GM18867 (cell line): ENCODE results near the gene GRID1.

ENCODE experiments used
- ATAC-seq: cut with Tn5 transposase; IDR thresholded peaks from one replicate; pipeline ENCODE4 v1.9.1; 2021; ENCODE audit warnings: mild to moderate bottlenecking, moderate library complexity; ENCODE audit not compliant: unreplicated experiment

GRID1 gene

DNA sequence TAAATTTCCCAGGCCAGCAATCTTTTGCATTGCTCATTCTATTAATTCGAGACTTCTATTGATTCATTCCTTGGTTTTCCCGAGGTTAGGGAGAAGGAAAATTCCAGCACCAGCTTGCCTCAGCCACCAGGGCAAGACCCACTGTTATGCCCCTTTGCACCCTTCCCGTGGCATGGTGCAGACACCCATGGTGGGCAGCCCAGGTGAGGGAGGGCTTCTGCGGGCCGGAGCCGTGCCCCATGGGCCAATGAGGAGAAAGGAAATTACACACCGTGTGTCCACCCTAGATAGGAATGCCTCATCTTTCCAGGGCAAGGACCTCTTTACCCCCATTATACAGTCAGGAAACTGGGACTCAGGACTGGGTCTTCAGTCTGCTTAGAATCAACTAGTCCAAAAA is 4.5 kb upstream of the GRID1 start:
- no peak for ATAC-seq

DNA sequence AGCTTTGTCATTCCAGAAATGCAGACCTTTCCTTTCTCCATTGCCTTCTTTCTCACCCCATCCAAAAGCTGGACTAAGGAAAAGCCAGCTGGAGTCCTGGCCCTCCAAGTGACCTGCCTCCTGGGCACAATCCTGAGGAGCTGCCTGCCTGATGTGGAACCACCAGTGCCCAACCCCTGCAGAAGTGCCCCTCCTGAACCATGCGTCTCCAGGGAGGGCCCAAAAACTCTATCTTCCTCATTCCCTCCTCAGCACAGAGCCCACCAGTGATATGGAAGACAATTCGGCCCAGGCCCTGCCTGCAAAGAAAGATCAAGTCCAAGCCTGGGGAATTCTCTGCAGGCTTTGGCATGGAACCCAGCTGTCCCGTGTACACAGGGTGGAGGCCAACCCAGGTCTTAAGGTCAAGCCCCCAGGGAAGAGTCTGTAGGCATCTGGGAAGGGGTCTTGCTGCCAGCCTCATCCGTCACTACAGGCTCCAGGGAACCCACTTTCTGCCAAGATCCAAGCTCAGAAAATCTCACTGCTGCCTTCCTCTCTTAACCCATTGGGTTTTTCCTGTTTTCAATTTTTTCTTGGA is 3.5 kb upstream of the GRID1 start:
- no peak for ATAC-seq

DNA sequence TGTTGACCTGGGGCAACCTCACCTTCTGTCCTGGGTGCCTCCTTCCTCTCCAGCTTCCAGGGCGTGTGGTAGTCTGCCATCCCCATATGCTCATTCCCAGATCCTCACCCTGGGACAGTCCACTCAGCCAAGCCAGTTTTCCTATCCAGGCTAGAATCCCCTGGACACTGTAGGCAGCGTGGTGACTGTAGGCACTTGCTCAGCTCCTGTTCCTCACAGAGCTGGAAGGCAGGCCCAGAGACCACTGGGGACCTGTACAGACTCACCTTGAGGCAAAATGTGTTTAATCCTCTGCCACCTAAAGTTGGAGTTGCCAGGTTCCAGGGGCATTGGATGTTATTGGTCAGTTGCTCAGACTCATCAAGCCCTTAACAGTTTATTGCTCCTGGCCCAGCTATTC is 2.4 kb upstream of the GRID1 start:
- ATAC-seq, result no peak

DNA sequence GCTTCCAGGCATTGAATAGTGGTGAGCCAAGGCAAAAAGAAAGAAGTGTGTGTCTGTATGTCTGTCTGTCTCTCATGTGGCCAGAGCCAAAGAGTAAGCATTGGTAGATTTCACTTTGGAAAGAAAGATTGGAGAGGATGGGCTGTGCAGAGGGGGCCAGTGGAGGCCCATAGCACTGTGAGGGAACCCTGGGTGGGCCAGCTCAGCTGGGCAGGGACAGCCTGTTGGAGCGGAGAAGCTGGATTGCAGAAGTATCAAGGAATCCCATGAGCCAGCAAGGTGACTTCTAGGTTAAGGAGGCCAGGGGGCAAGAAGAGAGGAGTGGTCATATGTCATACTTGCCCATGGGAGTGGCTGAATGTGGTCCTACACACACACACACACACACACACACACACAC is 1.5 kb upstream of the GRID1 start:
- no peak for ATAC-seq

DNA sequence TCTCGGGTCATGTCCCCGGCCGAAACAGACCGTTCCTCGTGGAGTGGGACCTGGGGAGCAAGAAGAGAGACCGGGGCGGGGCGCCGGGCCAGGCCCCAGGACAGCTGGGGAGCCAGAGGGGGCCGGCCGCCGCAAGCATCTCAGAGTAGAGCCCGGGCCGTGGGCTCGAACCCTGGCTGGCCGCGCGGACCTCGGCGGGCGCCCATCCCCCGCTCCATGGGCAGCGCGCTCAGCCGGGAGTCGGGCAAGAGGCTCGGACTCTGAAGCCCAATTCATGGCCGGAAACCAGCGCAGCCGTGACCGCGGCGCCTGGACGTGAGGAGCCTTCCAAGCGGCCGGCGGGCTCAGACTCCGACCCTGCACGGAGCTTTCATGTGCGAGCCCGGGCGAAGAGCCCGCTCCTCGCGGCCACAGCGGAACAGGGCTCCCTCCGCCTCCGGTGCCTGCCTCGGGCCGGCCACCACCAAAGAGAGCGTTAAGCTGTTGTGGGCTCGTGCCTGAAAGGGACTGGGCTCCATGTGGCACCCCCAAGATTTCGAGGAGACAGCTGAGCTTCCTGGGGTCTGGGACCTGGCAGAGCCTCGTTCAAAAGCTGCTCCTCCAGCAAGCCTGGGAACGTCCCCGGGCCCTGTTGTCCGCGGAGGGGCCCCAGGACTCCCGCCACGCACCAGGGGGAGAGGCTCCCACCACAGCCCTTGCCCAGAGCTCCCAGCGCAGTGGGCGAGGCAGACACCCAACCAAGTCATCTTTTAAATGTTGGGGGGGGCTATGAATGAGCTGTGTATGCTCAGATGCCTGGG is 757 bp upstream of the GRID1 start:
- no peak for ATAC-seq

DNA sequence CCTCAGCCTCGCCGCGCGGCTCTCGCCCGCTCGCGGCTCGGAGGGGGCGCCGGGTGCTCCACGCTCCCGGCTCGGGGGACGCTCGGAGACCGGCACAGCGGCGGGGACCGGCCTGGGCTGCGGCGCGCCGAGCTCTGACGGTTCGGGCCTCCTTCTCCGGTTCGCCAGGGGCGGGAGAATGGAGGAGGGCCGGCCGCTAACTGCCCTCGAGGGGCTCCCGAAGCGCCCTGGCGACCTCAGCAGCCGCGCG is 232 bp upstream of the GRID1 start:
- ATAC-seq, result no peak

DNA sequence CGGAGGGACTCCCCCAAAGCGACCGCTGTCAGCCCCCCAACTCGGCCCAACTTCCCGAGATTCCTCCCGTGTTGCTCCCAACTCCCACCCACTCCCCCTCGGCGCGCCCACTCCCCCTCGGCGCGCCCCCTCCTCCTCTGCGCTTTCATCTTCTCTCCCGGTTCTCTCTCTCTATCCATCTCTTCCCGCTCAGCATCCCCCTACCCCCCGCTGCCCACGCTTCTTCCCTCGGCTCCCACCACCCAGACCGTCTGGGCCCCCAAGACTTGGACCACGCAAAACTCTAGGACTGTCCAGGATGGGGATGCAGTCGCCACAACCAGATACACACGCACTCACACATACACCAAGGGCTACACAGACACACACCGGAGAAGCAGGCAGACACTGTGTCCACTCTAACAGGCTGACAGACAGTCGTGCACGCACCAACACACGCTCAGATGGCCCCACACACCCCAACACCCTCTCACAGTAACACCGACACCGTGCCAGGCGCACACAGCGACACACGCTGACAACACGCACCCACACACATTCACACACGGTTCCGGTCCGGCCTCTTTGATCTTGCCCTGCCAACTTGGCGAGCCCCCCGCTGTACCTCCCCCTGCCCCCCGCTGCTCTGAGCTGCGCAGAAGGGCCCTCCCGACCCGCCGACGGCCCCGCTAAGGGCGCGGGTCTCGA is 1.1 kb downstream of the GRID1 start:
- no peak for ATAC-seq

DNA sequence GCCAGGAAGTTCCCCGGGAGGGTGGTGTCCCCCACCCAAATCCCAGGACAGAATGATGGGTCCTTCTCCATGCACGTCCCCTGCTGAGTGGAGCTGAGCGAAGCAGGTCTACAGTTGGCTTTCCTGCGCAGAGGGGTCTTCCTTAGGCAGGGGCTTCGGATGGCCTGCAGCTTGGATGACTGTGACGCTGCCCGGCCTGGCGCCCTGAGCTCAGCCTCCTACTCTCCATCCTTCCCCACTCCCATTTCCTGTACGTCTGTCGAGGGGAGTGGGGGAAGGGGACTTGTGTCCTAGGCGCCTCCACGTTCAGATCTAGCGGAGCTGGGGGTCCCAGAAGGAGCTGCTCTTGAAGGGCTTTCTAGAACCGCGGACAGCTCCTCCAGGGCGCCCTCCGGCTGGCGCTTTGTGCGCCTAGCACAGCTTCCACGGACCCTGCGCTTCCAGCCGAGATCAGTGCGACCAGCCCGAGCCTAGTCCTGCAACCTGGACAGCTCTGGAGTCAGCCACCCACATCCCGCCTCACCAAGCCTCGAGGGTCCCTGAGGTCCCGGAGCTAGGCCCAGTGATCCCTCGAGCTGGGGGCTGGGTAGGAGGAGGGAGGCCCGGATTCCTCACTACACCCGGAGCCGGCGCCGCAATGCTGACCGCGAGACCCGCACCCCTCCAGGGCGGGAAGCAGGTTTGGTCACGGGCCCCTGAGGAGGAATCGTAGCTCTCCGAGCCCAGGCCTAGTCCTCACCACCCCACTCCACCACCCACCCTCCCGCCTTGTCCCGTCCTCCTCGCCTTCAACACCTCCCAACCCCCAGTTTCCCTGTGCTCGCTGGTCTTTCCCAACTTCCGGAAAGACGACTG is 1.9 kb downstream of the GRID1 start:
- no peak for ATAC-seq

DNA sequence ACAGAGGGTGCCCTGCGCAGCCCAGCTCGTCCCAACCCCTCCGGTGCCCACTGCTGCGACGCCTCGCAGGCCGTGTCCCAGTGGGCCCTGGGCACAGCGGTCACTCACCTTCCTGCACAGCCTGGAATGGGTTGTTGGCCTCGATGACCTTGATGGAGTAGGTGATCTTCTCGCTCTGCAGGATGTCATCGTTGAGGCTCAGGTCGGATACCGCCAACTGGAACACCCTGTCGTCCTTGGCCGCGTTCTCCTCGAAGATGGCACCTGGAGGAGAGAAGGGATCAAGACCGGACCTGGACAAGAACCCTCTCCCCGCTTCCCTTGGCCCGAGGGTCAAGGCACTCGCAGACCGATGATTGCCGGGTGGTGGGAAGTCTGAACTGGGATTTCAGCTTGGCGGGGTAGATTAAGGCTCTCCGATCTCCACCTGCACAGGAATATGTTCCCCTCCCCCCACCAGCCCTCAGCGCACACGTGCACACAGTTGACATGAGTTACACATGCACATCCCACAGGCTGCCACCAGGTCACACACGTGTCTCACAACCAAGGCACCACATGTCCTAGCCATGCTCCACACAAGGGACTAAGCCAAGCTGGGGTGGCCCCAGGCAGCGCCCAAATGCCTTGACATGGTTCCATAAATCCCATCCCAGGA is 2.6 kb downstream of the GRID1 start:
- no peak for ATAC-seq

DNA sequence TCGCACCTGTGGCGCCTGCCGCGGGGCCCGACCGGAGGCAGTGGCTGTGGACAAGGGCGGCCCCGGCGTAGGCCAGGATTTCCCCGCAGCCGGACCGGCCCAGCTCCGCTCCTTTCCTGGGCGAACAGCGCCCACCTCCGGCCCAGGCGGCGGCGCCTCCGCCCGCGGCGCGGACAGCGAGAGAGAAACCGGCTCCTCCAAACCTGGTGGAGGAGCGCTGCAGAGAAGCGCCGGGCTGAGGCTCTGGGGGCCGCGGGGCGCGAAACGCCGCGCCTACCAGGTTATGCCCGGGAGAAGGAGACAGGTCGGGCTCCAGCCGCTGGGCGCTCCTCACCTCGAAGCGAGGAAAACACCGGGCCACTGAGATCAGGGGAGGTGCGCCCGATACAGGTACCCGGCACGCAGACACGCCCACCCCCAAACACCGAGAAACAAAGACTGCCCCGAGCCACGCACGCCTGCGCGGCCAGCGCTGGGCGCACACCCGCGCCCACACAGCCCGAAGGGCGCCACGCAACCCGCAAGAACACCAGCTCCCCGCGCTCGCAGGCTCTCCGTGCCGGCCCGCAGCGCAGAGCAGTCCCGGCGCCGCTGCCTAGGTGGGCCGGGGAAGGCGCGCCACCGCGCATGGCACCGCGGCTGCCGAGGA is 3.3 kb downstream of the GRID1 start:
- ATAC-seq, result peak; percentile 36

DNA sequence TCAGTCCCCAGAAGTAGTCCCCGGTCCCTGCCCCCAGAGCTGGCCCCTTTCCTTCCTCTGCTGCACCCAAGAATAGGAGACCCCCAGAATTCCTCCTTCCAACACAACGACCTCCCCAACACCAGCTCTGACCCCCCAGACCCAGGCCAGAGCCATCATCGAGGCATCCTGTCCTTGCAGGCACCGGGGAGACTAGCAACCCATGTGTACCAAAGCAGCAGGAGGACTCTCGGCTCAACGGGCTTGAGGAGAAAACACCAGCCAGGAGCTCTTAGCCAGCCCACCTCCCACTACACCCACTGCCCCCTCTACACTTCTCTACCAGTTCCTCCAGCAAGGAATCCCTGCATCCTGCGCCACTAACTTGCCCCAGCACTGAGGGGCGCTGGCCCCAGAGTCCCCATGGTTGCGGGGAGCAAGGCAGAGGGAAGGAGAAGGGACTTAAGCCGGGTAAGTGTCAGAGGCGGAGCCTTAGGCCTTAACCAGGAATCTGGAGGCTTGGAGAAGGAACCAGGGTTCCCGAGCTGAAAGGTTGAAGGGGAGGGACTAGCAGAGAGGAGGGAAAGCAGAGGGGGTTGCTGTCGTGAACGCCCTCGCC is 3.9 kb downstream of the GRID1 start:
- ATAC-seq, result no peak

DNA sequence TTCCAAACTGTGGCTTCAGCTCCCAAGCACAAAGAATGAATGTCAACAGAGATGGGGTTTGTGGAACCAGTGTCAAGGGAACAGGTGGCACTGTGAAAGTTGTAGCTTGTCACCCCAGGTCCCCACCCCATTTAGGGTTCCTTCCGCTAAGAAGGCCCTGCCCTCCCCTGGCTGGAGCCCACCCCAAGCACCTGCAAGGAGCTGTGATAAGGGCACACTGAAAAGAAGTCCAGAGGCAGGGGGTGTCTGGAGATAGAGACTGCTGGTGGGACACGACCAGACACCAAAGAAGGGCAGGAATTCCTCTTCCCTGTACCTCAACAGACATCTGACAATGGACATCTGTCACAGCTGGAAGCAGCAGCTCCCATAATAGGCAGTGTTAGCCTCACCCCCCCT is 4.5 kb downstream of the GRID1 start:
- no peak for ATAC-seq

DNA sequence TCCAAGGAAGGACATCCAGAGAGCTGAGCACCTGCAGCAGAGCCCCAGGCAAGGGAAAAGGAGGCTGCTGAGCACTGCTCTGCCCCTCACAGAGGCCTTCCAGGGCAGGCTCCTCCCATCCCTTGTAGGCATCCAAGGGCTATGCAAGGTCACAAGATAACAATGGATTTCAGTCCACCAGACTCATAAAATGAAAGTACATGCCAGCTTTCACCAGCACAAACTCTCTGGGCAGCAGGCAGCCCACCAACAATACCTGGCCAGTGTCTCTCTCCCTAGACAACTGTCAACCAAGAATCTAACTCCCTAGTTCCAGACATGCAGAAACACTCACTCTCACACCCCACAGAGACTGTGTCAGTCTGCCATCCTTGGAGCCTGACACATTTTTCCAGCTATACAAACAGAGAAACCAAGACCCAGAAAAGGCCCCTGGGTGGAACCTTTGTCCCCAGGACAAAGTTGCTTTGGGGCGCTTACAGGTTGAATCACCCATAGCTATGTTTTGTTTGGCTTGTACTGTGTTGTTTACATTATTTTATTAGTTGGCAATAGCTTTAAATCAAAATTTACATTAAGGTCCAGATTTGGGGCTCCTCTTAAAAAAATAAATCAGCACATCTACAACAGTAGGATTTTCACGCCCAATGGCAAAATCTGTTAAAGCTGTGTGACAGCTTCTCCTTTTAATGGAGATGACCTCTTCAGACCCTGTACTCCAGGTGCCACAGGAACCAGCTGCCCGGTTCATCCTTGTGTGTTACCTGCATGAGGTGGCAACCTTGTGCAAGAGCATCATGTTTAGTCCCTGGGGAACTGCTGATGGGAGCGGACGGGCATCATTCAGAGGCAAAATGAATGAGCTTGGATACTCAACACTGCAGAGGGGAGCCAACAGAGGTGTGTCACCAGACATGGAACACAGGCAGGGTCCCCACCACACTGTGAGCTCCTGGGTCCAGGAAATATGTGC is 5.2 kb downstream of the GRID1 start:
- no peak for ATAC-seq

DNA sequence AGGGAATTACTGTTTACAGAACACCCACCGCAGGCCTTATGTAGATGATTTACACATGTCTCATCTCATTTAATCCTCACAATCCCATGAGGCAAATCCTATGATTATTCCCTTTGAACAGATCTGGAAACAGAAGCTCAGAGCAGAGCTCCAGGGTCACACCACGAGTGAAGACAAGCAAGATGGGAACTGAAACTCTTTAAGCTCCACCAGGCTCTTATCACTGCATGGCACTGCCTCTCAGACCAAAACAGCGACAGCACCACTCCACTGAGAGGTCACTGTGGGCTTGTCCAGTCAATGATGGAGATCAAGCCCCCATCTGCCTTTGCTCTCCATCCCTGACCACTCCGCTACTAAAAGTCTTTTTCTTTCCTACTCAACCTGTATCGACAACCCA is 5.9 kb downstream of the GRID1 start:
- no peak for ATAC-seq

DNA sequence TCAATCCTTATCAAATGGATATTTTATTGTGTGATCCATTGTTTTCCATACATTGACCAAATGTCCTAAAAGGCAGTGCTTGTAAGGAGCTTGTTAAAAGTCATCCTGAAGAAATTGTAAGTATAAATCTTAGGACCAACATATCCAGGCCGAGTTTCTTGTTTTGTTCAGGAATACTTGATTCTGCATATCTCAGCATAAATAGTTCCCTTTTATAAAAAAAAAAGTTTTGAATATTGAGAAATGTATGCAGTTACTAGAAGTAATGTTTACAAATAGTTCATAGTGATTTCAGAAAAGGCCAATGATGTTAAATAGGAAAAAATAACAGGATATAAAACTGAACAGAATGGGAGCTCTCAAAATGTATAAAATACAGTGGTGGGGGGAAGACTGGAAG is 6.6 kb downstream of the GRID1 start:
- no peak for ATAC-seq

DNA sequence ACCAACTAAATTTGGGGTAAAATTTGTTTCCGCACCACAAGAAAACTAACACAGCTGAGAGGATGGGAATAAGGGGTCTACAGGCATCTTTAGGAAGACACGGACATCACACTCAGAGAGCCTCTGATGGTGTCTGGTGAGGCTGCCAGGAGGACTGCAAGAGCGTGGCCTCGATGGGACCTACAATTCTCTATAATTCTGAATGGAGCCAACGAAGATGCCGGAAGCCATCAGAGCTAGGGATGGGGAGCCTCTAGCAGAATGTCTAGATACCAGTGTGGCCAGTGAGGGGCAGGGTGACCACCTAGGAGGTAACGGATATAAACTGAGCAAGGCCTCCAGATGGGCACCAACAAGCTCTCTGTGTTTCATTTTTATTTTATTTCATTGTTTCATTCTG is 7.5 kb downstream of the GRID1 start:
- no peak for ATAC-seq

DNA sequence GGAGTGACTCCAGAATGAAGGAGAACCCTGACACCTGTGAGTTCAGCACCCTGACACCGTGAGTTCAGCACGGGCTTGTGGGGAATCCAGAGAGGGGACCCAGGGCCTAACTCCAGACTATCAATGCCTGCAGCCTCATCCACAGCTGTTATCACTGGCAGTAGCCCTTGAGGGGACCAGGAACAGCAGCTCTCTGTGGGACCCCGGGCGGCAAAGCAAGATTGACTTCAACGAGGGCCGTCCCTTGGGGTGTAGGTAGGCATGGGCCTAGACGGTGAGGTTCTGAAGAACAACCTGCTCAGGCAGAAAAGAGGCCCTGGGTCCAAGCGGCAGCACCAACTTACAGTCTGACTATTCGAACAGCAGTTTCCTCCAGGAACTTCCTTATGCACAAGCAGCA is 8.9 kb downstream of the GRID1 start:
- ATAC-seq, result no peak

DNA sequence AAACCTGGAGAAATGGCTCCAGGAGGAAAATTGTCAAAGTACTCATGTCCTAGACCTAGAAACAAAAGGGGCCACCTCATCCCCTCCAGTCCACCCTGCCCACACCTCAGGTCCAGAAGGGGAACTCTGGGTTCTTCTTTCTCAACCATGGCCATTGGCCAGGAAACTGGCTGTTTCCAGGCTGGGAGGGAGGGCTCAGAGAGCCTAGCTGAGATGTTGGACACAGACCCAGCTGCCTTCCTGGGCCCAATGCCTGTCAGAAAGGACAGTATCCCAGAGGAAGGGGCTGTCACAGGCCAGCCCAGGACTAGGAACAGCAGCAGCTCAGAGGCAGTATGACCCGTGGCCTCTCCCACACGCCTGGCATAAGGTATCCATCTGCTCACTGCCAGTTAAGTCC is 9.6 kb downstream of the GRID1 start:
- no peak for ATAC-seq

DNA sequence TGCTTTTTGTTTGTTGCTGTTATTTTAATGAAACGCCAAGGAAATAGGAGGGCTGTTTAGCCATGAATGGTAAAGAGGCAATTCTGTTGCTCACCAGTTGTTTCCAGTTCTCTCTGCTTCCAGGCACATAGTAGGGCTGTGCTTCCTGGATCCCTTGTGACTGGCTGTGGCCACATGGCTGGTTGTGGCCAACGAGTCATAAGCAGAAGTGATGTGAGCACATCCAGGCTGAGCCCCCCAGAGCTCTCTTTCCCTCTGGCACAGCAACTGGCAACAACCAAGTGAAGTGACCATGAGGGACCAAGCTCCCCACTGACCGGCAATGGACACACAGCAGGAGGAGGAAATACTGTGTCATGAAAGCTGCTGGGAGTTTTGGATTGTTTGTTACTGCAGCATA is 10.3 kb downstream of the GRID1 start:
- no peak for ATAC-seq
